H1 (cell line): ENCODE results near the gene PTPRE.

ENCODE experiments used
- ASH2L ChIP-seq: fragments of 200-600, 300-600 bp; sonication (generic); IDR thresholded peaks from one replicate; pipeline ENCODE4 v1.7.1; 2017; ENCODE audit warnings: low read length
- CHD1 ChIP-seq: IDR thresholded peaks from 2 replicates; pipeline ENCODE4 v1.6.1; 2012; ENCODE audit warnings: low read depth, low read length, improper control_type of control experiment
- EGR1 ChIP-seq: IDR thresholded peaks from 2 replicates; pipeline ENCODE4 v1.6.1; 2011; ENCODE audit warnings: low read depth, low read length, borderline replicate concordance
- EZH2 ChIP-seq: fragments of 200-600 bp; sonication (generic); IDR thresholded peaks from 2 replicates; pipeline ENCODE4 v1.7.1; 2012; ENCODE audit warnings: low read depth, mild to moderate bottlenecking, moderate library complexity, low read length, inconsistent platforms; ENCODE audit not compliant: severe bottlenecking
- JUND ChIP-seq: IDR thresholded peaks from 2 replicates; pipeline ENCODE4 v1.6.1; 2011; ENCODE audit warnings: mild to moderate bottlenecking, improper control_type of control experiment, low read length
- POLR2AphosphoS5 ChIP-seq: IDR thresholded peaks from 2 replicates; pipeline ENCODE4 v1.6.1; 2011; ENCODE audit warnings: low read depth, low read length
- POU5F1 ChIP-seq: IDR thresholded peaks from 2 replicates; pipeline ENCODE4 v1.6.1; 2011; ENCODE audit warnings: low read depth, mild to moderate bottlenecking, low read length, moderate library complexity
- TAF1 ChIP-seq: IDR thresholded peaks from 2 replicates; pipeline ENCODE4 v1.6.1; 2011; ENCODE audit warnings: mild to moderate bottlenecking, low read depth, low read length
- ZNF274 ChIP-seq: IDR thresholded peaks from 2 replicates; pipeline ENCODE4 v1.7.0; 2012; ENCODE audit warnings: low read length, borderline replicate concordance; ENCODE audit errors: extremely low read depth
- TF ChIP-seq, protein P1 (sequence below), 3 experiments: IDR thresholded peaks; 1 replicate in 2 of 3; 2 replicates in 1 of 3; pipeline versions ENCODE4 v1.5.1 to v1.6.1; 2011; ENCODE audit warnings: low read length in 3 of 3, mild to moderate bottlenecking in 3 of 3, inconsistent platforms in 2 of 3, low read depth in 1 of 3, moderate library complexity in 1 of 3; ENCODE audit not compliant: insufficient read depth in 1 of 3; ENCODE audit errors: control extremely low read depth in 1 of 3

DNA sequence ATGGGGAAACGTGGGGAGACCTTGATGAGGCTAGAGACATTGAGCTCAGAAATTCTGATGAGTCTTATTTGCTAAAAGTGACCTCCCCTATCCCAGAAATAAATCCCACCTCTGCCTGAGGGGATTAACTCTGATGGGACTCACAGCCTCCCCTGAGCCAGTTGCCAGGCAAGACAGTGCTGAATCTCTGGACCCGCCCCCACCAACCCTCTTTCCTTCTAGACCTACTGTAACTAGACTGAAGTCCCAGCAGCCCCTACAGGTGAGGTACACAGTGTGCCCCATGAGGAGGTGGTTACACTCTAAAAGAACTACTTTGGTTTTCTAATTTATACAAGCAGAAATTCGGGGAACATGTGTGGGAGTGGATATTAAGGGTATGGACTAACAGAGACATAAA lies 42.9 kb downstream of the PTPRE start:
- no peak for TF ChIP-seq JUND
- TF ChIP-seq EZH2 = no peak
- no peak for TF ChIP-seq CHD1
- TF ChIP-seq EGR1 = no peak
- TF ChIP-seq, protein P1, sequence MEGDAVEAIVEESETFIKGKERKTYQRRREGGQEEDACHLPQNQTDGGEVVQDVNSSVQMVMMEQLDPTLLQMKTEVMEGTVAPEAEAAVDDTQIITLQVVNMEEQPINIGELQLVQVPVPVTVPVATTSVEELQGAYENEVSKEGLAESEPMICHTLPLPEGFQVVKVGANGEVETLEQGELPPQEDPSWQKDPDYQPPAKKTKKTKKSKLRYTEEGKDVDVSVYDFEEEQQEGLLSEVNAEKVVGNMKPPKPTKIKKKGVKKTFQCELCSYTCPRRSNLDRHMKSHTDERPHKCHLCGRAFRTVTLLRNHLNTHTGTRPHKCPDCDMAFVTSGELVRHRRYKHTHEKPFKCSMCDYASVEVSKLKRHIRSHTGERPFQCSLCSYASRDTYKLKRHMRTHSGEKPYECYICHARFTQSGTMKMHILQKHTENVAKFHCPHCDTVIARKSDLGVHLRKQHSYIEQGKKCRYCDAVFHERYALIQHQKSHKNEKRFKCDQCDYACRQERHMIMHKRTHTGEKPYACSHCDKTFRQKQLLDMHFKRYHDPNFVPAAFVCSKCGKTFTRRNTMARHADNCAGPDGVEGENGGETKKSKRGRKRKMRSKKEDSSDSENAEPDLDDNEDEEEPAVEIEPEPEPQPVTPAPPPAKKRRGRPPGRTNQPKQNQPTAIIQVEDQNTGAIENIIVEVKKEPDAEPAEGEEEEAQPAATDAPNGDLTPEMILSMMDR (IDR thresholded peaks at IDR 0.05; ENCODE audit: control extremely low read depth in 1 of 3, insufficient read depth in 1 of 3, low read depth in 1 of 3, low read length in 3 of 3) = no peak
- no peak for TF ChIP-seq POLR2AphosphoS5
- no peak for TF ChIP-seq TAF1
- no peak for TF ChIP-seq ZNF274
- TF ChIP-seq ASH2L = no peak
- no peak for TF ChIP-seq POU5F1
